Neutrophil (primary cell): Measurements from ENCODE around the gene ZNF710.
A peak's percentile ranks its signal among the peaks of the same experiment; 100 is the strongest.

Source experiments
- H3K27ac ChIP-seq: fragments of 200-600 bp; sonication (generic); 2 replicates; pipeline ENCODE4 v1.5.1; 2016; ENCODE audit warnings: mild to moderate bottlenecking, moderate library complexity
- H3K27me3 ChIP-seq: fragments of 200-600 bp; sonication (generic); 2 replicates; pipeline ENCODE4 v1.6.0; 2016; ENCODE audit warnings: mild to moderate bottlenecking
- H3K36me3 ChIP-seq: fragments of 200-600 bp; sonication (generic); 2 replicates; pipeline ENCODE4 v1.5.1; 2017
- H3K4me1 ChIP-seq, 2 experiments: fragments of 200-600 bp in 1 of 2; sonication (generic) in 1 of 2; 1 replicate in 1 of 2; 2 replicates in 1 of 2; pipeline versions ENCODE4 v1.5.1 to v1.6.1; 2013 to 2016; ENCODE audit warnings: low read depth in 1 of 2, low read length in 1 of 2, mild to moderate bottlenecking in 1 of 2, moderate library complexity in 1 of 2; ENCODE audit not compliant: control insufficient read depth in 1 of 2, insufficient read depth in 1 of 2
- H3K4me3 ChIP-seq, 2 experiments: fragments of 200-600 bp in 1 of 2; sonication (generic) in 1 of 2; 1 replicate in 1 of 2; 2 replicates in 1 of 2; pipeline ENCODE4 v1.5.1; 2013 to 2016; ENCODE audit warnings: low read depth in 1 of 2, low read length in 1 of 2, mild to moderate bottlenecking in 1 of 2, moderate library complexity in 1 of 2
- H3K9me3 ChIP-seq: fragments of 200-600 bp; sonication (generic); 2 replicates; pipeline ENCODE4 v1.5.1; 2016
- TF ChIP-seq, protein P1 (sequence below): fragments of 200-600 bp; sonication (generic); IDR thresholded peaks from 2 replicates; pipeline ENCODE4 v1.5.1; 2016; ENCODE audit warnings: antibody characterized with exemption

The ZNF710 gene

DNA sequence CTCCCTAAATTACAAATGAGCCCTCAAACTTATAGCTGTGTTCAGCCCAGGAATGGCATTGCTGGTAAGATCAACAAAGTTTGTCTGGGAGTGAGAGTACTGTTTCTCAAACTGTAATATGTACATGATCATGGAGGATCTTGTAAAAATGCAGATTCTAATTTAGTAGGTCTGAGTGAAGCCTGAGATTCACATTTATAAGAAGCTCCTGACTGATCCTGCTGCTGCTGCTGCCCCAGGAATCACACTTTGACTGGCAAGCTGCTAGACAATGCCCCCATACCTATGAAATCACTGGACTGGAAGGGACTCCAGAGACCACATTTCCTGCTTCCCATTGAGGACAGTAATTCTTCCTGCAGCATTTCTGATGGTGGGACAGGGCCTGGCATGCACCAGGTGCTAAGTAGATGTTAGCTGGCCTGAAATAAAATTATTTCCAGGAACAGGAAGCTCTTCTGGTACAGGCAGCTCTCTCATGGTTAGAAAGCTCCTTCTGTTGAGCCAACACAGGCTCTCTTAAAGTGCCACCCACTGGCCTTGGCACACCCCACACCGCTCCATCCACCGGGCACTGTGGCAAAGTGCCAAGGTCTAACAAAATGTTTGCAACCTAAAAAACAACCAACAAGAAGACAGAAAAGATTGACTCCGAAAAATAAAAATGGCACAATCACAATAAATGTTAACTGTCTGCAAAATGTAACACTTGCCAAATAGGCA is 36.7 kb upstream of the ZNF710 start:
- H3K36me3 ChIP-seq = no peaks in the 10 kb centered on the region

DNA sequence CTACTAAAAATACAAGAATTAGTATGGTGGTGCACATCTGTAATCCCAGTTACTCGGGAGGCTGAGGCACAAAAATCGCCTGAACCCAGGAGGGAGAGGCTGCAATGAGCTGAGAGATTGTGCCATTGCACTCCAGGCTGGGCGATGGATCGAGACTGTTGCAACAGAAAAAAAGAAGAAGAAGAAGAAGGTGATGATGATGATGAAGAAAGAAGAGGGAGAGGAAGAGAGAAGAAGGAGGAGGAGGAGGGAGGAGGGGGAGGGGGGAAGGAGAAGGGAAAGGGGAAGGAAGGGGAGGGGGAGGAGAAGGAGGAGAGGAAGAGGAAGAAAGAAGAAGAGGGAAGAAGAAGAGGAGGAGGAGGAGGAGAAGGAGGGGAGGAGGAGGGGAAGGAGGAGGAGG is 33.2 kb upstream of the ZNF710 start:
- no peaks in the 10 kb centered on the region for H3K27me3 ChIP-seq
- H3K4me1 ChIP-seq = peaks cover 70 to 71% of the 10 kb centered on the region in 2 experiments
- TF ChIP-seq, protein P1, sequence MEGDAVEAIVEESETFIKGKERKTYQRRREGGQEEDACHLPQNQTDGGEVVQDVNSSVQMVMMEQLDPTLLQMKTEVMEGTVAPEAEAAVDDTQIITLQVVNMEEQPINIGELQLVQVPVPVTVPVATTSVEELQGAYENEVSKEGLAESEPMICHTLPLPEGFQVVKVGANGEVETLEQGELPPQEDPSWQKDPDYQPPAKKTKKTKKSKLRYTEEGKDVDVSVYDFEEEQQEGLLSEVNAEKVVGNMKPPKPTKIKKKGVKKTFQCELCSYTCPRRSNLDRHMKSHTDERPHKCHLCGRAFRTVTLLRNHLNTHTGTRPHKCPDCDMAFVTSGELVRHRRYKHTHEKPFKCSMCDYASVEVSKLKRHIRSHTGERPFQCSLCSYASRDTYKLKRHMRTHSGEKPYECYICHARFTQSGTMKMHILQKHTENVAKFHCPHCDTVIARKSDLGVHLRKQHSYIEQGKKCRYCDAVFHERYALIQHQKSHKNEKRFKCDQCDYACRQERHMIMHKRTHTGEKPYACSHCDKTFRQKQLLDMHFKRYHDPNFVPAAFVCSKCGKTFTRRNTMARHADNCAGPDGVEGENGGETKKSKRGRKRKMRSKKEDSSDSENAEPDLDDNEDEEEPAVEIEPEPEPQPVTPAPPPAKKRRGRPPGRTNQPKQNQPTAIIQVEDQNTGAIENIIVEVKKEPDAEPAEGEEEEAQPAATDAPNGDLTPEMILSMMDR = no peak
- H3K9me3 ChIP-seq = no peaks in the 10 kb centered on the region
- H3K4me3 ChIP-seq = no peak overlapping the region
- H3K36me3 ChIP-seq = no peaks in the 10 kb centered on the region
- H3K27ac ChIP-seq = peak overlapping the region; percentile 98

More for the DNA sequence above, 36.7 kb upstream of the ZNF710 start:
- Histone ChIP-seq H3K27me3 (no peaks in the 10 kb centered on the region), H3K4me1 (peaks cover 45 to 50% of the 10 kb centered on the region in 2 experiments), H3K4me3 (no peak overlapping the region), H3K9me3 (no peaks in the 10 kb centered on the region), H3K27ac (peak overlapping the region; percentile 88)
- TF ChIP-seq, protein P1 = no peak

DNA sequence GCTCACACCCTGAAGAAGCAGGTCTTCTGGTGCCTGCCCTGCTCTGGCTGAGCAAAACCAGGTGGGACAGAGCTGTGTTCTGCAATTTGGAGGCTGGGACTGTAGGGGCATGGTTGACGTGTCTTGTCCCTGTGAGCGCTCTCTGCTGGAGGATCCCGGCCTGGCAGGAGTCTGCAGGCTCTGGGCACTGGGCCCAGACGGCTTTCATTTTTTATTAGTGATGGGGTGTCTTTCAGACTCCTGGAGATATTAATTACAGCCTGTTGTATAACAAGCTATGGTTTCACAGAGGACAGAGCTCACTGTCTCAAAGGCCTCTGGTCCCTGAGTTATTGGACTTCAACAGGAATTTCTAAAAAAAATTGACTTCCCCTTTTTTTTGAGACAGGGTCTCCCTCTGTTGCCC is 29.5 kb upstream of the ZNF710 start:
- H3K9me3 ChIP-seq = no peaks in the 10 kb centered on the region
- TF ChIP-seq, protein P1 = no peak
- no peaks in the 10 kb centered on the region for H3K36me3 ChIP-seq
- H3K27ac ChIP-seq = peak overlapping the region; percentile 98
- peak overlapping the region in 1 of 2 experiments; percentile 24 for H3K4me3 ChIP-seq
- peaks cover 84 to 85% of the 10 kb centered on the region in 2 experiments for H3K4me1 ChIP-seq
- H3K27me3 ChIP-seq = no peaks in the 10 kb centered on the region

DNA sequence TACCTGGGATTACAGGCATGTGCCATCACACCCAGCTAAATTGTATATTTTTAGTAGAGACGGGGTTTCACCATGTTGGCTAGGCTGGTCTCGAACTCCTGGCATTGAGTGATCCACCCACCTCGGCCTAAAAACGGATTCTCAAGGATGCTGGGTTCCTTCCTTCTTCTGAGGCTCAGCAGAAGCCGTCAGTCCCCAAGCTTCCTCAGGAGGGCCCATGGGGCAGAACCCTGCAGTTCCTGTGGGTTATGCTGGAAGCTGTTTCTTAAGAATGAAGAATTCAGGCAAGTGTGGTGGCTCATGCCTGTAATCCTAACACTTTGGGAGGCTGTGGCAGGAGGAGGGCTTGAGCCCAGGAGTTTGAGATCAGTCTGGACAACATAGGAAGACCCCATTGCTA is 29.0 kb upstream of the ZNF710 start:
- Histone ChIP-seq H3K27ac (peak overlapping the region; percentile 98), H3K27me3 (no peaks in the 10 kb centered on the region), H3K4me1 (peaks cover 86 to 88% of the 10 kb centered on the region in 2 experiments), H3K9me3 (no peaks in the 10 kb centered on the region), H3K4me3 (peak overlapping the region in 1 of 2 experiments; percentile 24), H3K36me3 (no peaks in the 10 kb centered on the region)
- TF ChIP-seq, protein P1 = peak; percentile 11

DNA sequence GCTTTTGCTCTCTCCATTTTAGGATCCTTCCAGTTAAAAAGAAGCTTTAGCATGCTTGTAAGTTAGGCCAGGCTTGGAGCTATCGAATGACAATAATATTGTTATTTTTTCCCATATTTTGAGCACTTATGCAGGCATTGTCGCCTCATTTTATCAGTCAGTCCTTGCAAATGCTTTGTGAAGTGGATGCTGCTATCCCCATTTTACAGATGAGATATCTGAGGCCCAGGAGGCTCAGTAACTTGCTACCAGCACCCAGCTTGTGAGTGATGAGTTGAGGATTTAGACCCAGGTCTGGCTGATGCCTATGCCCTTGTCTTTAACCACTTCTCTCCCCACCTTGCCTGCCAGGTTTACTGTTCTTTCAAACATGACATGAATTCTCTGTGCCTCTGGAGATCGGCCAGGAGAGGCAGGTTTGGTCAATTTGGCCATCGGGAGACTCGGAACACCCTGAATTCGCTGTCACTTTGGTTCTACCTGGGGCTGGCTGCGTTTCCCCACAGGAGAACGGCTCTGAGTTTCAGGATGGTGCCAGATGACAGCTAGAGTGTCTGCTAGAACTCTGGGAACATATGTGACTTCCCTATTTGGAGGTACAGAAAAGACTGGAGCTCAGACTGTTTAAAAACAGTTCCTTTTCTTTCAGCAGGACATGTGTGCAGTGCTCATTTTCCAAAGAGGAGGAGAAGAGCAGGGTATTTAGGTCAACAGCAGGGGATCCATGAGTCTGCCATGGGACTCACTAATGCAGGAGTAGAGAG is 25.5 kb upstream of the ZNF710 start:
- TF ChIP-seq, protein P1 = no peak
- Histone ChIP-seq H3K27me3 (no peaks in the 10 kb centered on the region), H3K27ac (peak overlapping the region; percentile 98), H3K36me3 (no peaks in the 10 kb centered on the region), H3K9me3 (no peaks in the 10 kb centered on the region), H3K4me1 (peaks cover 54 to 62% of the 10 kb centered on the region in 2 experiments), H3K4me3 (peak overlapping the region; percentile 17 to 24)
